ENCODE results near the gene PFDN5.
"Not testable (repeated sequence)": the region's sequence is repeated elsewhere in the genome, so short reads cannot be mapped to it uniquely, and the experiment has no call there.

PFDN5 gene

GRCh38 chr12:53287741-53288216 is 7.6 kb upstream of the PFDN5 start:
- peak; percentile 65 for DNase-seq

- no peak for DNase-seq
These were observed 7.0 kb upstream of the PFDN5 start for GRCh38 chr12:53288322-53288721.

- no peak for DNase-seq
These were observed 5.5 kb upstream of the PFDN5 start for GRCh38 chr12:53289891-53290290.

GRCh38 chr12:53290661-53291060 is 4.7 kb upstream of the PFDN5 start:
- DNase-seq, result no peak

GRCh38 chr12:53292426-53292825 is 2.9 kb upstream of the PFDN5 start:
- no peak for DNase-seq

GRCh38 chr12:53295891-53296219 is 513 bp downstream of the PFDN5 start:
- DNase-seq, result no peak

GRCh38 chr12:53297106-53297505 is 1.8 kb downstream of the PFDN5 start:
- DNase-seq, result not testable (repeated sequence)

- peak; percentile 33 for DNase-seq
These were observed 2.8 kb downstream of the PFDN5 start for GRCh38 chr12:53298164-53298563.

- peak; percentile 87 for DNase-seq
These were observed 3.7 kb downstream of the PFDN5 start for GRCh38 chr12:53299101-53299453.

GRCh38 chr12:53299454-53300180 is 4.3 kb downstream of the PFDN5 start, which contains the start of gene MYG1:
Gene MYG1 (plus strand): TSS chr12:53299695. CDS start chr12:53299738, 43 bp downstream.
- DNase-seq, result peak; percentile 93

GRCh38 chr12:53300187-53300586 is 4.8 kb downstream of the PFDN5 start:
- DNase-seq, result peak; percentile 33

- DNase-seq, result no peak
These were observed 7.6 kb downstream of the PFDN5 start for GRCh38 chr12:53302903-53303302.

GRCh38 chr12:53306826-53307225 is 11.5 kb downstream of the PFDN5 start:
- no peak for DNase-seq

- DNase-seq, result no peak
These were observed 12.9 kb downstream of the PFDN5 start for GRCh38 chr12:53308276-53308675.

GRCh38 chr12:53313996-53314395 is 18.7 kb downstream of the PFDN5 start:
- DNase-seq, result peak; percentile 18

GRCh38 chr12:53320352-53321195 is 25.2 kb downstream of the PFDN5 start:
- no peak for DNase-seq

GRCh38 chr12:53324113-53324778 is 28.9 kb downstream of the PFDN5 start:
- DNase-seq, result peak; percentile 83

- DNase-seq, result peak; percentile 94
These were observed 29.6 kb downstream of the PFDN5 start for GRCh38 chr12:53324779-53325510.

- no peak for DNase-seq
These were observed 30.2 kb downstream of the PFDN5 start for GRCh38 chr12:53325511-53326061.

GRCh38 chr12:53326460-53327185 is 31.3 kb downstream of the PFDN5 start:
- DNase-seq, result no peak

- peak; percentile 48 for DNase-seq
These were observed 32.2 kb downstream of the PFDN5 start for GRCh38 chr12:53327435-53328042.

Data from OCI-M1 (cell line).